Measurements from ENCODE around the gene PLET1.

- TF ChIP-seq, protein P1, sequence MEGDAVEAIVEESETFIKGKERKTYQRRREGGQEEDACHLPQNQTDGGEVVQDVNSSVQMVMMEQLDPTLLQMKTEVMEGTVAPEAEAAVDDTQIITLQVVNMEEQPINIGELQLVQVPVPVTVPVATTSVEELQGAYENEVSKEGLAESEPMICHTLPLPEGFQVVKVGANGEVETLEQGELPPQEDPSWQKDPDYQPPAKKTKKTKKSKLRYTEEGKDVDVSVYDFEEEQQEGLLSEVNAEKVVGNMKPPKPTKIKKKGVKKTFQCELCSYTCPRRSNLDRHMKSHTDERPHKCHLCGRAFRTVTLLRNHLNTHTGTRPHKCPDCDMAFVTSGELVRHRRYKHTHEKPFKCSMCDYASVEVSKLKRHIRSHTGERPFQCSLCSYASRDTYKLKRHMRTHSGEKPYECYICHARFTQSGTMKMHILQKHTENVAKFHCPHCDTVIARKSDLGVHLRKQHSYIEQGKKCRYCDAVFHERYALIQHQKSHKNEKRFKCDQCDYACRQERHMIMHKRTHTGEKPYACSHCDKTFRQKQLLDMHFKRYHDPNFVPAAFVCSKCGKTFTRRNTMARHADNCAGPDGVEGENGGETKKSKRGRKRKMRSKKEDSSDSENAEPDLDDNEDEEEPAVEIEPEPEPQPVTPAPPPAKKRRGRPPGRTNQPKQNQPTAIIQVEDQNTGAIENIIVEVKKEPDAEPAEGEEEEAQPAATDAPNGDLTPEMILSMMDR (IDR thresholded peaks at IDR 0.05), result no peak
- TF ChIP-seq EP300 (IDR thresholded peaks at IDR 0.05), result no peak
Measured at GRCh38 chr11:112294688-112295340, 34.2 kb upstream of the PLET1 start.
